Measurements from ENCODE around the gene TSPAN14.

TSPAN14 gene

DNA sequence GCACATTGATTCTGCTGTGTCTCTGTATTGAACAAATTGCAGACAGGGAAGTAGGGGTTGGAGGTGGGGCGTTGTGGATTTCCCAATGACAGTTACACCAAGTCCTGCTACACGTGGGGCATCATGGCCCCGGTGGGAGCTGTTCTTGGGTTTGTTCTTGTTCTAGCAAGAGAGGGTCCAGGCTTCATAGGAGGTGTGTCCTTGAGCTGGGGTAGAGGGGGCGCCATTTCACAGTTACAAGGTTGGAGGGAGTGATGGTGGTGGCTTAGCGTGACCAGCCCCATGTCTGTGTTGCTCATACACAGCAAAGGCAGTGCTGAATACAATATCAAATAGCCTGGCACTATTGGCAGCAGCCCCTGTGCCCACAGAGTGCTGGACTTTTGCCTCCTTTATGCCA lies 99.3 kb downstream of the TSPAN14 start:
- no peak for DNase-seq

DNA sequence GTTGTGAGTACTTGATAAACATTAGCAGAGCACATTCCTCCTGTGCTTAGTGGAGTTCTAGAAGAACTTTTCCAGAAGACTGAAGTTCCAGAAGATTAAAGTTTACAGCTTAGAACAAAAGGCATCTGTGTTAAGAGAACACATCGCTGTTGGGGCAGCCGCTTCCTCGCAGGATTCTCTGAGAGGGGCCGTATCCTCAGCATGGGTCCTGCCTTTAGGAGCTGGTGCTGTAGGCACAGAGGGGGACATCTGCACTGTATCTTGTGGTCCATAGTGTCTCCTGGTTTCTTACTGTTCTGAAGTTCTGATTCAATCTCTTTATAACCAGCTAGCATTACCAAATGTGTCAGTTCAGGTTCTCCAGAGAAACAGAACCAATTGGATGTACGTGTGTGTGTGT lies 99.9 kb downstream of the TSPAN14 start:
- no peak for DNase-seq

DNA sequence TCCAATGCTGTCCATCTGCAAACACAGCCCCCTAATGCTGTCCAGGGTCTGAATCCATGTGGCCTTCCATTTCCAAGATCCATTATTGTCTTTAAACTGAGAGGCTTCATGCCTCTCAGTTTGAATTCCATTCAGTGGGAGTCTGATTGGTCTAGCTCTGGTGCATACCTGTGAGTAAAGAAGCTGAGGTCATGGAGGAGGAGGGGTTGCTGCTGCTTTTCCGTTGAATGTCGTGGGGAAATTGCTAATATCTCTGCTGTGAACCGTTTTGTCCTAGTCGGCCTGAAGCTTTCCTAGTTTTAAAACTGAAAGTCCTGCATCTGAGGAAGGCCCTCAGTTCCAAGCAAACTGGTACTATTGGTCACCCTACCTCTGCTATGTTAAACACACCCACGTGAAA lies 101.3 kb downstream of the TSPAN14 start:
- DNase-seq: no peak

DNA sequence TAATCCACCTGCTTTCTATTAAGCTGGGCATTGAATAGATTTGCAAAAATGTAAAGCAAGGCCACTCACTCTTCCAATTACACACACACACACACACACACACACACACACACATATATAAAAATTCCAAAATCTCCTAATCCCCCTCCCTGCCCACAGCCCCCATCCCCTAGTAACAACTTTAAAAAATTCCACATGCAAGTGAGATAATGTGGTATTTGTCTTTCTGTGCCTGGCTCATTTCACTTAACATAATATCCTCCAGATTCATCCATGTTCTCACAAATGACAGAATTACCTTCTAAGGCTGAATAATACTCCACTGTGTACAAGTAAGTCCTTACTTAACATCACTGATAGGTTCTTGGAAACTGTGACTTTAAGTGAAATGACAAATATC lies 107.8 kb downstream of the TSPAN14 start:
- no peak for DNase-seq

DNA sequence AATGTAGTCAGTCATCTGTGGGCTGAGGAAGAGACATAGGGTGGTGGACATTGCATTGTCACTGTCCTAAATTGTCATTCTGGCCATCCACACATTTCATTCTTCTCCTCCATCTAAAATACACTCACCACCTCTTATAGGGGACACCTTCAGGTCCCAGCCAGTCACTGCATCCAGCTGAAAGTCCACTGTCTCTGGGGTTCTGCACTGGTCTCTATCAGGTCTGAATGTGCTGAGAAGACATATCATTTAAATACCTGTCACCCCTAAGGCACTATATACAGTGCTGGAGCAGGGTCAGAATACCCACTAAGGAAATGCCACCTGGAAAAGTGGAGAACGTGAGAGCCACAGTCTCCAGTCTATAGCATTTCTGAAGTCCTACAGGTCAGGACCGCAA lies 113.2 kb downstream of the TSPAN14 start:
- no peak for DNase-seq

DNA sequence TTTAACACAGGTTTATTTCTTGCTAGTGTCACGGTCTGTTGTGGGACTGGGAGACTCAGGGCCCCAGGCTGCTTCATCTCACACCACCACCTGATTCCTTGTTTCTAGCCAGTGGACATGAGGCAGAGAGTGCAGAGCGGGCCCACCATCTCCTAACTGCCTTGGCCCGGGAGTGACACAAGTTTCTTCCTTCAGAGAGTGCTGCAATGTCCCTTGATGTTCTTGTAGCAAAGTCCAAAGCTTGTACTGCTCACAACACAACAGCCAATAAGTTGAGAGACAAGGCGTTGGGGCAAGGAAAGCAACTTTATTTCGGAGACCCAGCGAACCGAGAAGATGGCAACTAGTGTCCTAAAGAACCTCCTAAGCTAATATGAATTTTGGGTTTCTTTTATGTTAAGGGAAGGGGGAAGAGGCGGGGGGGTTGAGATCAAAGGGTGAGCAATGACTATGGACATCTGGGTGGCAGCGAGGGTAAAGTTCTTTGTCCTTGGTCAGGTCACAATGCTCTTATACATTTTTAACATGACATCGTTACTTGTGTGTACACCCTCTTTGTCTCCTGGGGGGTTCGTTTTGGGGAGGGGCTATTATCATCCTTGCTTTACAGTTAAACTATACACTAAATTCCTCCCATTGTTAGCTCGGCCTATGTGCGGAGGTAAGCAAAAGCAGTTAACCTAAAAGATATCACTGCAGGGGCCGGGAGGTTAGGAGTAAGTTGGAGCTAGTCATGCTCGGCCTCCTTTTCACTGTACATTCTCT lies 115.2 kb downstream of the TSPAN14 start:
- DNase-seq: no peak

DNA sequence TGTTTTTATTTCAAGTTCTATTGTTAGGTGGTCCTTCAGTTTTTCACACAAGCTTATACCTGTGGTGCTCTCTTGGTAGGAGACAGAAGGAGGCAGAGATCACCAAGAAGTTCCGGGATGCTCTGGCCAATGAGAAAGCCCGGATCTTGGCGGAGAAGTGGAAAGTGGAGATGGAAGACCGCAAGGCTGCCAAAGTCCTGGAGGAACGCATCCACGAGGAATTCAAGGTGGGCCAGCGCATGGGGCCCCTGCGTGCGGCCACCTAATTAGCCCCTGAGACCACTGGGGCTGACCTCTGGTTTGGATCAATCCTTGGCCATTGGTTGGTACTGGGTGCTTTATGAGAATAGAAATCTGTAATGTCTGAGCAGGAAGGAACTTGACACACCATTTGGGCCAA lies 117.2 kb downstream of the TSPAN14 start:
- DNase-seq: no peak

DNA sequence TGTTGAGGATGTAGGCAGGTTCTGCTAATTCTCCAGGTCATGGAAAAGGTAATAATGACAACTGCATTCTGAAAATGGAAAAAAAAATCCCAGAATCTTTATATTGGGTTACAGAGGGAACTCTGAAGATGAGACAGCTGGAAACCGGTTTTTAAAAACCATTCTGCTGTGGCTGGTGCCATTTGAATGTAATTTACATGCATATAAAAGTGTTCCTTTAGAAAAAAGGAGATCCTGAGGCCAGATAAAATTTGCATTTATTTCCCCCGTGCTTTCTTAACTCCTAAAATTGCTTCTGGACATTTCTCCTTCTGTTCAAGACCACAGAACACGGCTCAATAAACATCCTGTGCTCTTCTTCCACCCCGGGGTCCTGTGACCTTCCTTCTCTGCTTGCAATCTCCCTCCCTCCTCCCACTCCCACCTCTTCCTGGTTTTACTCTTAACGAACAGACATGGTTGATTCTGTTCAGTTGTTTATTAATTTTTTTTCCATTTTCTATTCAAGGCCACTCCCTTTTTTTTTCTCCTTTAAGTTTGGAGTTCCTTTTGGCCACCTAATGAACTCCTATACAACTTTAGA lies 125.2 kb downstream of the TSPAN14 start:
- DNase-seq: no peak

DNA sequence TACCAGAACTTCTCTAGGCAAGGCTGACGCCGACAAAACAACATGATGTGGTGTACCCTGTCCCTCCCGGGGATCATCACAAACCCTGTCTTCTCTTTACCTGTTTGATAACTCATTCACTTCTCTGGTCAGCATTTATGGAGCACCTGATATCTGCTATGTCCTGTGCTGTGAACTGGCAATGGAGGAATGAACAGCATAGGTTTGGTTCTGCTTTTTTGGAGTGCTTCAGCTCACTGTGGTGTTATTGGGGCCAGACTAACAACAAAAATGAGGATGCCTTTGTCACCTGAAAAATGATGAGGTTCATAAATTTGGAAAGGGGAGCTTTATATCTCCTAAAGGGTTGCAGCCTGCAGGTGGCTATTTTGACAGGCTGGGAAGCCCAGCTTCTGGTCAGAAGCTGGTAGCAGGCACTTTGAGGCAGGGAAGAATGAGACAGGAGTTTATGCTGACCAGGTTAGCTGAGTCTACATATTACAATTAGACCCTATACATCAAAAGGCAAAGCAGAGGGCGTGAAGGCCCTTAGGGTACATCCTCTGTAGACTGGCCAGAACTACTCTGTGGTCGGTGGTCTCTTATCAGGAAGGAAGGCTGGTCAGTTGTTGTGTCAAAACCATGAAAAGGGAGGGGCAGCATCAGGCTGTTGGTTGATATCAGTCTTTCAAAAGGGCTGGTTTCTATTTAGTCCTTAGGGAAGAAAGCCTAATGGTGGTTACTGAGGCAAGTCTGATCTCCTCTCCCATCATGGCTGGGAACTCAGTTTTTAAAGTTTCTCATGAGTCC lies 125.9 kb downstream of the TSPAN14 start:
- DNase-seq: no peak

DNA sequence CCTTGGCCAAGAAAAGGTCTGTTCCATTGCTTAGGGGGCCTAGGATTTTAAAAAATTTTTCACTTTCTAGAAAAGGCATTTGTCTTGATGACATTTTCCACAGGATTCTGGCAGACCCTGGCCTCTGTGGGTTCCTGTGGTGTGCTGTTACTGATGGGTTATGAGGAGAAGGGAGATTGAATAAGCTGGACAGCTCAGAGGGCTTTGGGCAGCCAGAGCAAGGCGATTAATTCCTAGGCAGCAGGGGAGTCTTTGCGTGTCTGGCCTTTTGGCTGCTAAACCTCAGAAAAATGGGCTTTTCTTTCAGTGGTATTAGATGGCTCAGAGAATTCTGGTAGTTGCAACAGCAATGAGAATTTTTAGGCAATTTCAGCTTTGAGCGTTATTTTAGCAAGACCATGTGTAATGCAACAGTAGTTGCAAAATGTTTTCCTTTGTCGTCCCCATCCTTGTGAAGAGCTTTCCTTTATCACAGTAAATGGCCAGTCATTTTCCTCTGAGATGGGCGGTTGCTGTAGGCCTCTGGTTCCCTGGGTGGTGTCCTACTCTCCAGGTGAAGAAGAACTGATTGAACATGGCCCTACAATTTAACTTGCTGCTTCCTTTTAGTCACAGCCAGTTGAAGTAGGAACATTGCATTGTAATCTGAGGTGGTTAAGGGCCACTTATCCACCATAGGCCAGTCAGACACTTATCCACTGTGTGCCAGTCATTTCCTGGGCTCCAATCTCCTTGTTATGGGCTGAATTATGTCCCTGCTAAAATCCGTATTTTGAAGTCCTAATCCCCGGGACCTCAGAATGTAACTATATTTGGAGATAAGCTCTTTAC lies 126.7 kb downstream of the TSPAN14 start:
- DNase-seq: no peak

DNA sequence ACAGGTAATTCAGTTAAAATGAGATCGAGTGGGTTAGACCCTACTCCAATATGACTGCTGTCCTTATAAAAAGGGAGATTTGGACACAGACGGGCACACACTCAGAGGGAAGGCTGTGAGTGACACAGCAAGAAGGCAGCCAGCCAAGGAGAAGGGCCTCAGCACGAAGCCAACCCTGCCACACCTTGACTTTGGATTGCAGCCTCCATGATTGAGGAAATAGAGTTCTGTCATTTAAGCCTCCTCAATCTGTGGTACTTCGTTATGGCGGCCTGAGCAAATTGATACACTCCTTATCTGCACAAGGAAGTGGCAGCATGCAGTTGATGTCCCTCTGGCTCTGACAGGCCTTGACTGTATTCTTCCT lies 127.3 kb downstream of the TSPAN14 start:
- DNase-seq: no peak

DNA sequence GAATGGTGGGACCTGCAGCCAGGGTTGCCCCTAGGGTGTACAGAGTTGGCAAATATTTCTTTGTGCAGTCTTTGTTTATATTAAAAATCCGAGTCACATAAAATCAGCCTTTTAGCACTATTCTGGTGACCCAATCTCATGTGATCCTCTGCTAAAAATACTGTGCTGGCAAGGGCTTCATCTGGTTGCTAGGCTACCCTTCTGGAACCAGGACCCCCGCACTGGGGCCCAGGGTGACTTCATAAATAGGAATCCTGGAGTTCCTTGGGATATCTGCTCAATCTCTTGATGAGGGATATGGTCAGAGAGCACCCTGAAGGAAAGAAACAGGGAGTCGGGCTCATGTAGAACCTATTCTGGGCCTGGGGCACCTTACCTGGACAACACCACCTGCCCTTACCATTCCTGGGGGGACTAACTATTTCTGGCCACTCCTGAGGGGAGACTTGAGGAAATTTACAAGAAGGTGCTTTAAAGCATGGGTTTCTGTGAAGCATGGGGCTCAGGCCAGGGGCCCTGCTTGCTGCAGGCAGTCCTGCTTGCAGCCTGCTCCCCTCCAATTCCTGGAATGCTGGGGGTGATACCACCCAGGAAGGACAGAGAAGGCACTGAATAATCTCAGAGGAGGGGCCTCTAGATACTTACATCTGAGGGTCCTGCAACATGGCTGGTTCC lies 128.3 kb downstream of the TSPAN14 start:
- DNase-seq: no peak
